Neural cell (in vitro differentiated cells): ENCODE measurements around the gene TNIP3. TPM values are rescaled to one million over a fixed set of nuclear protein-coding genes. Genes with fewer than 3 reads are reported as not detected.

Experiments
- H2AFZ ChIP-seq: fragments of 200-600, 300-800 bp; sonication (generic), shearing (Covaris generic); 2 replicates; pipeline ENCODE4 v1.6.0; 2014; ENCODE audit warnings: low read depth, mild to moderate bottlenecking, antibody characterized with exemption, low read length, moderate library complexity
- H3F3A ChIP-seq: fragments of 200-600 bp; shearing (Covaris generic); 2 replicates; pipeline ENCODE4 v1.6.1; 2016; ENCODE audit warnings: mild to moderate bottlenecking, moderate library complexity, mixed read lengths, antibody characterized with exemption, low read length; ENCODE audit not compliant: insufficient read depth, poor library complexity, severe bottlenecking
- H3K27ac ChIP-seq: fragments of 200-600, 300-800 bp; sonication (generic), shearing (Covaris generic); 2 replicates; pipeline ENCODE4 v1.5.1; 2014; ENCODE audit warnings: mild to moderate bottlenecking, low read length, moderate library complexity
- H3K27me3 ChIP-seq: fragments of 300-800, 200-600 bp; sonication (generic), shearing (Covaris generic); 2 replicates; pipeline ENCODE4 v1.6.0; 2014; ENCODE audit warnings: mild to moderate bottlenecking, low read depth, low read length, moderate library complexity; ENCODE audit not compliant: insufficient read depth
- H3K36me3 ChIP-seq: fragments of 300-800, 200-600 bp; sonication (generic), shearing (Covaris generic); 2 replicates; pipeline ENCODE4 v1.5.1; 2014; ENCODE audit warnings: mild to moderate bottlenecking, antibody characterized with exemption, low read length, moderate library complexity; ENCODE audit not compliant: insufficient read depth
- H3K4me2 ChIP-seq: fragments of 300-800, 200-600 bp; sonication (generic), shearing (Covaris generic); 2 replicates; pipeline ENCODE4 v1.6.0; 2014; ENCODE audit warnings: mild to moderate bottlenecking, low read length
- H3K4me3 ChIP-seq: fragments of 300-800, 200-600 bp; sonication (generic), shearing (Covaris generic); 2 replicates; pipeline ENCODE4 v1.5.1; 2014; ENCODE audit warnings: mild to moderate bottlenecking, low read length, moderate library complexity
- H3K79me2 ChIP-seq: fragments of 200-600 bp; shearing (Covaris generic); replicated peaks from 2 replicates; pipeline ENCODE4 v1.6.0; 2014; ENCODE audit warnings: mild to moderate bottlenecking, low read length, moderate library complexity; ENCODE audit not compliant: insufficient read depth
- H3K9ac ChIP-seq: fragments of 300-800, 200-600 bp; sonication (generic), shearing (Covaris generic); 2 replicates; pipeline ENCODE4 v1.6.1; 2016; ENCODE audit warnings: mild to moderate bottlenecking, low read length, mixed read lengths
- H3K9me2 ChIP-seq: fragments of 200-600 bp; shearing (Covaris generic); 2 replicates; pipeline ENCODE4 v1.6.1; 2016; ENCODE audit warnings: mild to moderate bottlenecking, low read length, mixed read lengths; ENCODE audit not compliant: insufficient read depth
- H3K9me3 ChIP-seq: fragments of 200-600, 300-800 bp; sonication (generic), shearing (Covaris generic); 2 replicates; pipeline ENCODE4 v1.6.1; 2016; ENCODE audit warnings: mild to moderate bottlenecking, mixed run types, low read length, moderate library complexity, mixed read lengths
- H4K20me1 ChIP-seq: fragments of 200-600 bp; shearing (Covaris generic); 2 replicates; pipeline ENCODE4 v1.6.1; 2016; ENCODE audit warnings: mild to moderate bottlenecking, mixed run types; ENCODE audit not compliant: insufficient read depth
- MXI1 ChIP-seq: fragments of 450-650 bp; conservative IDR thresholded peaks from 2 replicates; pipeline ENCODE4 v1.6.1; 2014; ENCODE audit warnings: antibody characterized with exemption, mild to moderate bottlenecking; ENCODE audit not compliant: poor library complexity, severe bottlenecking
- SMC3 ChIP-seq: fragments of 450-650 bp; conservative IDR thresholded peaks from 2 replicates; pipeline ENCODE4 v1.6.1; 2014; ENCODE audit warnings: antibody characterized with exemption, mild to moderate bottlenecking, moderate library complexity; ENCODE audit not compliant: poor library complexity
- polyA plus RNA-seq: library from polyadenylated mRNA; depleted of rRNA; stranded (reverse); fragments of >200 nt; gene quantifications from 2 replicates; pipeline ENCODE4 v1.2.3, GENCODE V29; 2014
- small RNA-seq, 3 experiments: library from RNA; depleted of rRNA; stranded (forward); fragments of <200 nt; gene quantifications; one replicate each; pipeline ENCODE3, GENCODE V24; 2012
- TF ChIP-seq, protein P1 (sequence below): fragments of 450-650 bp; IDR thresholded peaks from 2 replicates; pipeline ENCODE4 v1.5.1; 2014; ENCODE audit warnings: antibody characterized with exemption, mild to moderate bottlenecking, moderate library complexity; ENCODE audit not compliant: poor library complexity, severe bottlenecking
- TF ChIP-seq, protein P2 (sequence below): IDR thresholded peaks from 2 replicates; pipeline ENCODE4 v1.6.1; 2012; ENCODE audit warnings: borderline replicate concordance

The TNIP3 gene
- polyA plus RNA-seq, 1 donor from 2014 or later, result 0.09 TPM

DNA sequence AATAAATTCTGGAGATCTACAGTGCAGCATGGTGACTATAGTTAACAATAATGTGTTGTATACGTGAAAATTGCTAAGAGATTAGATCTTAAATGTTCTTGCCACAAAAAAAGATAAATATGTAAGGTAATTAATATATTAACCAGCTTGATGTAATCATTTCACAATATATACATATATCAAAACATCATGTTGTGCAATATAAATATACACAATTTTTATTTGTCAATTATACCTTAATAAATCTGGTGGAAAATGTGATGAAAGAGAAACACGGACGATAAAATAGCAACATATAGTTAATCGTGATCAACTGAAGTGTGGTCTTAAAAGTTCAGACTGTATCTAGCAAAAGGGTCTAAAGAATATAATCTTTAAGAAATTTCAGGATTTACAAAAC lies 75.3 kb downstream of the TNIP3 start:
- Histone ChIP-seq H3K9me2 (no peaks in the 10 kb centered on the region), H2AFZ (no peak overlapping the region), H3K27me3 (no peaks in the 10 kb centered on the region), H3K4me3 (no peak overlapping the region), H3K9ac (no peak overlapping the region), H3K9me3 (no peaks in the 10 kb centered on the region), H3K36me3 (no peaks in the 10 kb centered on the region), H3K79me2 (no peaks in the 10 kb centered on the region), H3K4me2 (no peak overlapping the region), H3K27ac (no peak overlapping the region), H4K20me1 (no peaks in the 10 kb centered on the region), H3F3A (no peaks in the 10 kb centered on the region)
- TF ChIP-seq, protein P1, sequence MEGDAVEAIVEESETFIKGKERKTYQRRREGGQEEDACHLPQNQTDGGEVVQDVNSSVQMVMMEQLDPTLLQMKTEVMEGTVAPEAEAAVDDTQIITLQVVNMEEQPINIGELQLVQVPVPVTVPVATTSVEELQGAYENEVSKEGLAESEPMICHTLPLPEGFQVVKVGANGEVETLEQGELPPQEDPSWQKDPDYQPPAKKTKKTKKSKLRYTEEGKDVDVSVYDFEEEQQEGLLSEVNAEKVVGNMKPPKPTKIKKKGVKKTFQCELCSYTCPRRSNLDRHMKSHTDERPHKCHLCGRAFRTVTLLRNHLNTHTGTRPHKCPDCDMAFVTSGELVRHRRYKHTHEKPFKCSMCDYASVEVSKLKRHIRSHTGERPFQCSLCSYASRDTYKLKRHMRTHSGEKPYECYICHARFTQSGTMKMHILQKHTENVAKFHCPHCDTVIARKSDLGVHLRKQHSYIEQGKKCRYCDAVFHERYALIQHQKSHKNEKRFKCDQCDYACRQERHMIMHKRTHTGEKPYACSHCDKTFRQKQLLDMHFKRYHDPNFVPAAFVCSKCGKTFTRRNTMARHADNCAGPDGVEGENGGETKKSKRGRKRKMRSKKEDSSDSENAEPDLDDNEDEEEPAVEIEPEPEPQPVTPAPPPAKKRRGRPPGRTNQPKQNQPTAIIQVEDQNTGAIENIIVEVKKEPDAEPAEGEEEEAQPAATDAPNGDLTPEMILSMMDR, result no peak
- TF ChIP-seq SMC3, result no peak
- TF ChIP-seq, protein P2, sequence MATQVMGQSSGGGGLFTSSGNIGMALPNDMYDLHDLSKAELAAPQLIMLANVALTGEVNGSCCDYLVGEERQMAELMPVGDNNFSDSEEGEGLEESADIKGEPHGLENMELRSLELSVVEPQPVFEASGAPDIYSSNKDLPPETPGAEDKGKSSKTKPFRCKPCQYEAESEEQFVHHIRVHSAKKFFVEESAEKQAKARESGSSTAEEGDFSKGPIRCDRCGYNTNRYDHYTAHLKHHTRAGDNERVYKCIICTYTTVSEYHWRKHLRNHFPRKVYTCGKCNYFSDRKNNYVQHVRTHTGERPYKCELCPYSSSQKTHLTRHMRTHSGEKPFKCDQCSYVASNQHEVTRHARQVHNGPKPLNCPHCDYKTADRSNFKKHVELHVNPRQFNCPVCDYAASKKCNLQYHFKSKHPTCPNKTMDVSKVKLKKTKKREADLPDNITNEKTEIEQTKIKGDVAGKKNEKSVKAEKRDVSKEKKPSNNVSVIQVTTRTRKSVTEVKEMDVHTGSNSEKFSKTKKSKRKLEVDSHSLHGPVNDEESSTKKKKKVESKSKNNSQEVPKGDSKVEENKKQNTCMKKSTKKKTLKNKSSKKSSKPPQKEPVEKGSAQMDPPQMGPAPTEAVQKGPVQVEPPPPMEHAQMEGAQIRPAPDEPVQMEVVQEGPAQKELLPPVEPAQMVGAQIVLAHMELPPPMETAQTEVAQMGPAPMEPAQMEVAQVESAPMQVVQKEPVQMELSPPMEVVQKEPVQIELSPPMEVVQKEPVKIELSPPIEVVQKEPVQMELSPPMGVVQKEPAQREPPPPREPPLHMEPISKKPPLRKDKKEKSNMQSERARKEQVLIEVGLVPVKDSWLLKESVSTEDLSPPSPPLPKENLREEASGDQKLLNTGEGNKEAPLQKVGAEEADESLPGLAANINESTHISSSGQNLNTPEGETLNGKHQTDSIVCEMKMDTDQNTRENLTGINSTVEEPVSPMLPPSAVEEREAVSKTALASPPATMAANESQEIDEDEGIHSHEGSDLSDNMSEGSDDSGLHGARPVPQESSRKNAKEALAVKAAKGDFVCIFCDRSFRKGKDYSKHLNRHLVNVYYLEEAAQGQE, result no peak
- no peak for TF ChIP-seq MXI1

Small RNAs within 50 kb of the gene (small RNA-seq; reads per million reads assigned to genes)
- 0 reads per million in 3 experiments for gene RNU6-948P

Other genes with a start within 250 kb of the TNIP3 start
- 1.6 and 3.8 TPM in 2 replicates for gene PRDM5, start 241.6 kb downstream of the TNIP3 start, polyA plus RNA-seq
- gene NDNF, start 91.8 kb downstream of the TNIP3 start, polyA plus RNA-seq, result 3.0 and 4.3 TPM in 2 replicates
- gene QRFPR, start 216.7 kb upstream of the TNIP3 start, polyA plus RNA-seq, result 0.54 and 1.0 TPM in 2 replicates